Central memory CD8-positive, alpha-beta T cell (primary cell): ENCODE results near the gene OBSCN.

Experiments
- ATAC-seq: fragments of 150-1000 bp; cut with Tn5 transposase; replicated peaks from 2 replicates; pipeline ENCODE4 v1.10.0; 2022; ENCODE audit warnings: mild to moderate bottlenecking, moderate FRiP score, moderate number of reproducible peaks; ENCODE audit not compliant: poor library complexity, severe bottlenecking; ENCODE audit errors: extremely low read depth
- DNase-seq, 2 donors: peaks; one replicate each; pipeline ENCODE4 v3.0.0; 2021; ENCODE audit warnings: low spot score in 2 of 2
- H3K27ac Mint-ChIP-seq: one replicate; pipeline ENCODE4 v1.8.0; 2022; ENCODE audit warnings: low read depth, mild to moderate bottlenecking, moderate library complexity, mixed read lengths
- H3K27me3 Mint-ChIP-seq: one replicate; pipeline ENCODE4 v1.8.0; 2022; ENCODE audit warnings: mixed read lengths
- H3K36me3 Mint-ChIP-seq: one replicate; pipeline ENCODE4 v1.8.0; 2022; ENCODE audit warnings: mild to moderate bottlenecking, moderate library complexity, mixed read lengths; ENCODE audit not compliant: insufficient read depth
- H3K4me1 Mint-ChIP-seq: one replicate; pipeline ENCODE4 v1.8.0; 2022; ENCODE audit warnings: mixed read lengths
- H3K4me3 Mint-ChIP-seq: one replicate; pipeline ENCODE4 v1.8.0; 2022; ENCODE audit warnings: mild to moderate bottlenecking, moderate library complexity, mixed read lengths
- H3K9me3 Mint-ChIP-seq: one replicate; pipeline ENCODE4 v1.8.0; 2022; ENCODE audit warnings: mixed read lengths

OBSCN gene

GRCh38 chr1:228361314-228362140 is 153.7 kb downstream of the OBSCN start:
- no peak for ATAC-seq
- Mint-ChIP-seq H3K36me3 (no peaks in the 10 kb centered on the region), H3K27me3 (no peaks in the 10 kb centered on the region), H3K9me3 (no peaks in the 10 kb centered on the region), H3K27ac (no peak overlapping the region), H3K4me1 (peaks cover 11% of the 10 kb centered on the region), H3K4me3 (no peak overlapping the region)
- DNase-seq = no peak

- H3K27me3 Mint-ChIP-seq = no peaks in the 10 kb centered on the region
- H3K27ac Mint-ChIP-seq = no peak overlapping the region
- ATAC-seq = no peak
- H3K4me3 Mint-ChIP-seq = no peak overlapping the region
- H3K4me1 Mint-ChIP-seq = peaks cover 11% of the 10 kb centered on the region
- H3K36me3 Mint-ChIP-seq = no peaks in the 10 kb centered on the region
- no peaks in the 10 kb centered on the region for H3K9me3 Mint-ChIP-seq
- no peak for DNase-seq
Observed at GRCh38 chr1:228362141-228362883, 154.5 kb downstream of the OBSCN start.

GRCh38 chr1:228362884-228363450 is 155.1 kb downstream of the OBSCN start:
- no peak overlapping the region for H3K4me3 Mint-ChIP-seq
- no peak for ATAC-seq

GRCh38 chr1:228363686-228364067 is 155.8 kb downstream of the OBSCN start:
- Mint-ChIP-seq H3K9me3 (no peaks in the 10 kb centered on the region), H3K27ac (no peak overlapping the region), H3K36me3 (no peaks in the 10 kb centered on the region), H3K4me3 (no peak overlapping the region), H3K27me3 (no peaks in the 10 kb centered on the region), H3K4me1 (peaks cover 1% of the 10 kb centered on the region)
- no peak for ATAC-seq
- DNase-seq = no peak

More at GRCh38 chr1:228362884-228363450, 155.1 kb downstream of the OBSCN start:
- Mint-ChIP-seq H3K4me1 (peaks cover 9% of the 10 kb centered on the region), H3K36me3 (no peaks in the 10 kb centered on the region), H3K27me3 (no peaks in the 10 kb centered on the region), H3K27ac (no peak overlapping the region), H3K9me3 (no peaks in the 10 kb centered on the region)
- no peak for DNase-seq

- H3K27ac Mint-ChIP-seq = no peak overlapping the region
- H3K36me3 Mint-ChIP-seq = no peaks in the 10 kb centered on the region
Observed at GRCh38 chr1:228364068-228364705, 156.3 kb downstream of the OBSCN start.

GRCh38 chr1:228364706-228365213 is 156.9 kb downstream of the OBSCN start:
- no peaks in the 10 kb centered on the region for H3K4me1 Mint-ChIP-seq
- H3K27ac Mint-ChIP-seq = no peak overlapping the region
- no peaks in the 10 kb centered on the region for H3K36me3 Mint-ChIP-seq
- ATAC-seq (no peak), DNase-seq (no peak)
- H3K4me3 Mint-ChIP-seq = no peak overlapping the region
- no peaks in the 10 kb centered on the region for H3K9me3 Mint-ChIP-seq
- no peaks in the 10 kb centered on the region for H3K27me3 Mint-ChIP-seq

More at GRCh38 chr1:228364068-228364705, 156.3 kb downstream of the OBSCN start:
- ATAC-seq (no peak), DNase-seq (no peak)
- H3K4me1 Mint-ChIP-seq = no peaks in the 10 kb centered on the region
- no peak overlapping the region for H3K4me3 Mint-ChIP-seq
- no peaks in the 10 kb centered on the region for H3K9me3 Mint-ChIP-seq
- H3K27me3 Mint-ChIP-seq = no peaks in the 10 kb centered on the region

GRCh38 chr1:228365271-228366061 is 157.6 kb downstream of the OBSCN start:
- Mint-ChIP-seq H3K36me3 (no peaks in the 10 kb centered on the region), H3K4me1 (no peaks in the 10 kb centered on the region), H3K9me3 (no peaks in the 10 kb centered on the region), H3K27me3 (no peaks in the 10 kb centered on the region), H3K4me3 (no peak overlapping the region), H3K27ac (no peak overlapping the region)
- DNase-seq (no peak), ATAC-seq (no peak)

- DNase-seq (no peak), ATAC-seq (no peak)
- H3K27ac Mint-ChIP-seq = no peak overlapping the region
- no peaks in the 10 kb centered on the region for H3K36me3 Mint-ChIP-seq
- H3K4me1 Mint-ChIP-seq = no peaks in the 10 kb centered on the region
- H3K9me3 Mint-ChIP-seq = no peaks in the 10 kb centered on the region
- no peaks in the 10 kb centered on the region for H3K27me3 Mint-ChIP-seq
- H3K4me3 Mint-ChIP-seq = no peak overlapping the region
Observed at GRCh38 chr1:228366062-228366865, 158.4 kb downstream of the OBSCN start.

GRCh38 chr1:228366866-228367741 is 159.3 kb downstream of the OBSCN start:
- no peak for ATAC-seq
- Mint-ChIP-seq H3K4me3 (no peak overlapping the region), H3K27ac (no peak overlapping the region), H3K36me3 (no peaks in the 10 kb centered on the region), H3K9me3 (no peaks in the 10 kb centered on the region), H3K27me3 (no peaks in the 10 kb centered on the region), H3K4me1 (no peaks in the 10 kb centered on the region)
- DNase-seq = no peak

- H3K4me3 Mint-ChIP-seq = no peak overlapping the region
- no peaks in the 10 kb centered on the region for H3K27me3 Mint-ChIP-seq
- no peak overlapping the region for H3K27ac Mint-ChIP-seq
- DNase-seq = no peak
- no peaks in the 10 kb centered on the region for H3K9me3 Mint-ChIP-seq
- no peaks in the 10 kb centered on the region for H3K4me1 Mint-ChIP-seq
- ATAC-seq = no peak
- no peaks in the 10 kb centered on the region for H3K36me3 Mint-ChIP-seq
Observed at GRCh38 chr1:228367798-228368791, 160.3 kb downstream of the OBSCN start.
